ENCODE results near the gene HSPB6.
"Not testable (repeated sequence)": the region's sequence is repeated elsewhere in the genome, so short reads cannot be mapped to it uniquely, and the experiment has no call there.

The HSPB6 gene

GRCh38 chr19:35756377-35757230, at the start of gene HSPB6:
HSPB6 (minus strand) TSS chr19:35757029; CDS start chr19:35757008, 21 bp downstream.
- DNase-seq (ENCODE audit: low read depth in 3 of 3) = no peak

GRCh38 chr19:35806597-35806996, 49.8 kb upstream of the HSPB6 start:
- no peak for DNase-seq (ENCODE audit: low read depth in 3 of 3)

GRCh38 chr19:35805526-35806102, 48.8 kb upstream of the HSPB6 start:
- no peak for DNase-seq (ENCODE audit: low read depth in 3 of 3)

- DNase-seq (ENCODE audit: low read depth in 3 of 3) = no peak
Observed at GRCh38 chr19:35801828-35802227, 45.0 kb upstream of the HSPB6 start.

GRCh38 chr19:35797663-35798062, 40.8 kb upstream of the HSPB6 start:
- no peak for DNase-seq (ENCODE audit: low read depth in 3 of 3)

GRCh38 chr19:35796645-35797542, 40.1 kb upstream of the HSPB6 start:
- DNase-seq (ENCODE audit: low read depth in 3 of 3) = no peak

GRCh38 chr19:35795564-35795963, 38.7 kb upstream of the HSPB6 start:
- not testable (repeated sequence) for DNase-seq (ENCODE audit: low read depth in 3 of 3)

- DNase-seq (ENCODE audit: low read depth in 3 of 3) = no peak
Observed at GRCh38 chr19:35793381-35794165, 36.7 kb upstream of the HSPB6 start.

- no peak for DNase-seq (ENCODE audit: low read depth in 3 of 3)
Observed at GRCh38 chr19:35792888-35793287, 36.1 kb upstream of the HSPB6 start.

- no peak for DNase-seq (ENCODE audit: low read depth in 3 of 3)
Observed at GRCh38 chr19:35792312-35792711, 35.5 kb upstream of the HSPB6 start.

GRCh38 chr19:35791814-35792279, 35.0 kb upstream of the HSPB6 start:
- DNase-seq (ENCODE audit: low read depth in 3 of 3) = no peak

GRCh38 chr19:35790981-35791813, 34.4 kb upstream of the HSPB6 start:
- no peak for DNase-seq (ENCODE audit: low read depth in 3 of 3)

GRCh38 chr19:35789978-35790944, 33.4 kb upstream of the HSPB6 start:
- DNase-seq (ENCODE audit: low read depth in 3 of 3) = no peak

- no peak for DNase-seq (ENCODE audit: low read depth in 3 of 3)
Observed at GRCh38 chr19:35789195-35789977, 32.6 kb upstream of the HSPB6 start.

- DNase-seq (ENCODE audit: low read depth in 3 of 3) = no peak
Observed at GRCh38 chr19:35788205-35788960, 31.6 kb upstream of the HSPB6 start.

GRCh38 chr19:35787227-35787799, 30.5 kb upstream of the HSPB6 start:
- no peak for DNase-seq (ENCODE audit: low read depth in 3 of 3)

All from stimulated activated CD4-positive, alpha-beta T cell treated with anti-CD3 and anti-CD28 coated beads, TNF-alpha, amount 100 ng/mL, for 48 hours (primary cell).